ENCODE results near the gene UGT2B28.

DNA sequence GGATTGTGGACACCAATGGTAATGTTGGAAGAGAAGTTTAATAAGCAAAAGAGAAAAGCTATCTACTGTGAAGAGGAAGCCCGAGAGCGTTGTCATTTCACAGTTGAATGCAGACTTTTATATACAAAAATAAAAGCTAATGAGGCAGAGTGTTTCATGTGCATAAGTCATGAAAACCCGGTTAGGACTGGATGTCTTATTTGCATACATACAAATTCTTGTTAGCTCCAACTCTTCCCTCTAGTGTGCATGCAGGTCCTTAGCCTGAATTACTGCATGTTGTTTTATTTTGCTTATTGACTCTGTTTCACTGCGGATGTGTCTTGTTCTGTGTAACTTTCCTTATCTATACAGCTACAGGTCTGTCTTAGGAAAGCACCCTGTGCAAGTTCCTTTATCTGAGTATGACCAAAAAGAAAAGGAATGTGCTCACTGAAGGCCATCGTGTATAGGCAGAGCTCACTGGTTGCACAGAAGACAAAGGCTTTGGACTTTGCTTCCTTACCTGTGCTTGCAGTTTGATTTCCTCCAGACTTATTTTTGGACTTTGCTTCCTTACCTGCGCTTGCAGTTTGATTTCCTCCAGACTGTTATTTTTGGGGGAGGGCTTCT, 40.6 kb upstream of the UGT2B28 start:
- TF ChIP-seq, protein P1, sequence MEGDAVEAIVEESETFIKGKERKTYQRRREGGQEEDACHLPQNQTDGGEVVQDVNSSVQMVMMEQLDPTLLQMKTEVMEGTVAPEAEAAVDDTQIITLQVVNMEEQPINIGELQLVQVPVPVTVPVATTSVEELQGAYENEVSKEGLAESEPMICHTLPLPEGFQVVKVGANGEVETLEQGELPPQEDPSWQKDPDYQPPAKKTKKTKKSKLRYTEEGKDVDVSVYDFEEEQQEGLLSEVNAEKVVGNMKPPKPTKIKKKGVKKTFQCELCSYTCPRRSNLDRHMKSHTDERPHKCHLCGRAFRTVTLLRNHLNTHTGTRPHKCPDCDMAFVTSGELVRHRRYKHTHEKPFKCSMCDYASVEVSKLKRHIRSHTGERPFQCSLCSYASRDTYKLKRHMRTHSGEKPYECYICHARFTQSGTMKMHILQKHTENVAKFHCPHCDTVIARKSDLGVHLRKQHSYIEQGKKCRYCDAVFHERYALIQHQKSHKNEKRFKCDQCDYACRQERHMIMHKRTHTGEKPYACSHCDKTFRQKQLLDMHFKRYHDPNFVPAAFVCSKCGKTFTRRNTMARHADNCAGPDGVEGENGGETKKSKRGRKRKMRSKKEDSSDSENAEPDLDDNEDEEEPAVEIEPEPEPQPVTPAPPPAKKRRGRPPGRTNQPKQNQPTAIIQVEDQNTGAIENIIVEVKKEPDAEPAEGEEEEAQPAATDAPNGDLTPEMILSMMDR (IDR thresholded peaks at IDR 0.05): no peak
- TF ChIP-seq POLR2A (IDR thresholded peaks at IDR 0.05): no peak
